HG03066 (cell line): Measurements from ENCODE around the gene CD86.
A peak's percentile ranks its signal among the peaks of the same experiment; 100 is the strongest.

Experiments
- ATAC-seq: cut with Tn5 transposase; IDR thresholded peaks from one replicate; pipeline ENCODE4 v1.9.1; 2021; ENCODE audit warnings: low read depth; ENCODE audit not compliant: unreplicated experiment

The CD86 gene

GRCh38 chr3:122058294-122058693 lies 3.1 kb downstream of the CD86 start:
- no peak for ATAC-seq

- no peak for ATAC-seq
Observed at GRCh38 chr3:122060040-122060698, 5.0 kb downstream of the CD86 start.

DNA sequence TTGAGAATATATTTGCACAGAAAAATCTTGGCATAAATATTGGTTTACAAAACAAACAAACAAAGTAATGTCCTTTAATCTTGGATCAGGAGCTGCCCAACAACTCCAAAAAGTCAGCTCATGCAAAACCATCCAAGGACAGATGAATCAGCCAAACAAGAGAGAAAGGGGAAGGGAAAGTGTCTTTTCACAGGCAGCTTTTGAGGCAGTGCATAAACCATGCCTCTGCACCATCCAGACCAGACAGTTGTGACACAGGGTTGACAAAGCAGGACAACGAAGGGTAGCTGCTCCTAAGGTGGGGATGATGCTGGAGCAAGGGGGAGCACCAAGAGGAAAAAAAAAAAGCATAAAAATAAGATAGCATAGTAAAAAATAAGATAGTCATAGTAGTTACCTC lies 8.7 kb downstream of the CD86 start:
- ATAC-seq: no peak

GRCh38 chr3:122064326-122064725 lies 9.2 kb downstream of the CD86 start:
- no peak for ATAC-seq

GRCh38 chr3:122066331-122067213 lies 11.4 kb downstream of the CD86 start:
- ATAC-seq: no peak

- peak; percentile 58 for ATAC-seq
Observed at GRCh38 chr3:122067214-122067550, 12.0 kb downstream of the CD86 start.

DNA sequence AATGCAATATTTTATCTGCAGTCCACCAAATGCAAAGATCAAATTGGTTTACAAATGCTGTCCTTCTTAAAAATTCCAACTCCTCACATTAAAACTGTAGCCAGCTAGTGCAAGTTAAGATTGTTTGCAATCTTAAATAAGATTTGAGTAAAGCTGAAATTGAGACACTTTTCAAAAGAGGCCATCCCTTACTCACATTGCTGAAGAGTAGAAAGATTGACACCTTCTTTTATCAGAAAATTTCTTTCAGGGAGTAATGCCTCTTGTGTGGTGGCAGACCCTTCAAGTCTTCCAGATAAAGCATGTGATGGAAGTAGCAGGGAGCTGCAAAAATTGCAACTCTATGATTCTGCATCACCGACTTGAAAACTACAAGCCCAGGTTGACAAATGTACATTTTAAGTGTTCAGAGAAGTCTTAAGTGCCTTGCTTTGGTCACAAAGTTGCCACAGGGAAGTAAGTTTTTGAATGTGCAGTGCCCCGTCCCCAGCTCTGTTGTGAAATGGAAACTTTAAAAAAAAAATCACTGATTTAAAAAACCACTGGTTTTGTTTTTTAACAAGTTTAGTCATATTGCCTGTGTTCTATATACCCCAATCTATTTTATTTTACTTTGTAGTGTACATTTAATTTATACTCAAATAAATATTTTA lies 12.6 kb downstream of the CD86 start:
- peak; percentile 51 for ATAC-seq

DNA sequence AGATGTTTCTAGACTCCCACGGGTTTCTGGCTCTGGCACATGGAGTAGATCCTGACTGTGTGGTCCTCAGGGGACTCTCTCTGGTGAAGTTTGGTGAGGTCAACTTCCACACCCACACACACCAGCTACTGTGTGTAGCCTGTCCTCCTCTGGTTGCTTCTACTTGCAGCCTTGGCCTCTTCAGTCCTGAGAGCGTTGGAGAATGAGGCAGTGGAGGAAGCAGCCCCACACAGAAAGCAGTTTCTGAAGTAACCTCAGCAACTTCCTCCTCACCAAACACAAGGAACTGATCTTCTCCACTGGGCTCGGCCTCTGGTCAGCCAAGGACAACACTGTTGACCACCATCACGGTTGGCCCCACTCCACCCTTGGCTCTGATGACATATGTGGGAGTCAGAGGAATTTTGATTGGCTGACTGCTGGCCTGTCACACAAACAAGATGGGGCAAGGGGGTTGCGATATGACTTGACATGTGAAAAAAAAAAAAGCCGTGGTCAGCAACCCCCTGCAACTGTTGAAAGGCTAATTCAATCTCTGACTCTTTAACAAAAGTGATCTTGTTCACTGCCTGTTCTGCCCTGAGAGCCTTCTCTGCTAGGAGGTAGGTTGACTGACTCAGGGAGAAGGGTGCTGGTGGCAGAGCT lies 19.6 kb downstream of the CD86 start:
- peak; percentile 51 for ATAC-seq

GRCh38 chr3:122076491-122077292 lies 21.5 kb downstream of the CD86 start:
- ATAC-seq: no peak

DNA sequence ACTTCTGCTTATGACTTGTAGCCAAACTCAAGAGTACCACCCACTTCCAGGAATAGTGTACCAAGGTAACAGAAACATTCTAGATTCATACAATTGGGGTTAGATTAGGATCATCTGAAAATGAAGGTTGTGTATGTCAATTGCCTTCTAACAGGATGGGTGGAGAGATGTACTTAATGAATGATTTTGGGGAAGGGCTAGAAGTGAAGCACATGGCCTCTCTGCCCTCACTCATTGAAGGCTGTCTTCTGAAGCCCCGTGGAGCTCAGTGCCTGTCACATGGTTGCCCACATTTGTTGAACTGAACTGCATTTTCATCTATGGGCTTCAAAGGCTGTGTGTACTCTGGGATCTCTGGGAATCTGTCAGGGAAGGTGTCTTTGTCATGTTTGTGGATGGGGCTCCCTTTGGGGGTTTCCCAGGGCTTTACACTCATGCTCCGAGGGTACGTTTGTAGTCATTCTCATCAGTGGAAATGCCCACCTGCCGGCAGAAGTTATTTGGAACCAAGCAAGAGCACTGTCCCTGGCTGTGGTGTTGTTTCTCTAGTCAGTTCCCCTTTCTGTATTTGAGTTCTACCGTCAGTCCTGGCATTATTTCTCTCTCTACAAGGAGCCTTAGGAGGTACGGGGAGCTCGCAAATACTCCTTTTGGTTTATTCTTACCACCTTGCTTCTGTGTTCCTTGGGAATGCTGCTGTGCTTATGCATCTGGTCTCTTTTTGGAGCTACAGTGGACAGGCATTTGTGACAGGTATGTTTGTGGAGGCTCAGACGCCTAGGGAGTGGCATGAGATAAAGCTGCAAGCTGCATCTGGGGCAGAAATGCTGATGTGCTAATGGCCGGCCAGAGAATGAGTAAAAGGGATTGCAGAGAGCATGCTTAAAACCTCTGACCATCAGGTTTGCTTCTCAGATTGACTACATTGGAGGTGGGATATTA lies 22.4 kb downstream of the CD86 start:
- no peak for ATAC-seq

DNA sequence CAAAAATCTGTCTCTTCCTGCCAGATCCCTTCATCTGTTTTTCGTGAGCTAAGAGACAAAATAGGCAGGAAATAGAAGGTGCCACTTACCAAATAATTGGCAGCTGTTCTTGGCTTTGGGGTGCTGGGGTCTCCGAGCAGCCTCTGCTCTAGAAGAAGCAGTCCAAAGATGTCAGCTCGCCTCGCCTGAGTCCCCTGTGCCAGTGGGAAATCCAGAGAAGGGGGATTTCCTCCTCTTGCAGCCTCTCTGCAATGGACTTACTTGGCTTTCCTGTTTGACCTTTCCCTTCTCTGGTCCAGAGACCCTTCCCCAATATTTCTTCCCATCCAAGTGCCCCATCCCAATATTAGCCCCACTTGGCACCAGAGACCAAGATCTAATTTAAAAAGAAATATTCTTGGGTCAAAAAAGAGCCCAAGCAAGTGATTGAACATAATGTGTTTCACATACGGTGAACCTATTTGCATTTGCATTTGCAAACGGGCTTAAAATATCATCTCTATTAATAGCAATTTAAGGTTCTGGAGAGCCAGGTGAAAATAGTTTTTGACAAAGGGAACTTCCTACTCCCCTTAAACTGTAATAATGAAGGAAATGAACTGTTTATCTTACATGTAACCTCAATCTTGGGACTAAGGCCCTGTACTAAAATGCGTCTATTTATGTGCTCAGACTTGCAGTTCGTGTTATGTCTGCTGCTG lies 23.2 kb downstream of the CD86 start:
- no peak for ATAC-seq

- no peak for ATAC-seq
Observed at GRCh38 chr3:122079524-122080206, 24.5 kb downstream of the CD86 start.

DNA sequence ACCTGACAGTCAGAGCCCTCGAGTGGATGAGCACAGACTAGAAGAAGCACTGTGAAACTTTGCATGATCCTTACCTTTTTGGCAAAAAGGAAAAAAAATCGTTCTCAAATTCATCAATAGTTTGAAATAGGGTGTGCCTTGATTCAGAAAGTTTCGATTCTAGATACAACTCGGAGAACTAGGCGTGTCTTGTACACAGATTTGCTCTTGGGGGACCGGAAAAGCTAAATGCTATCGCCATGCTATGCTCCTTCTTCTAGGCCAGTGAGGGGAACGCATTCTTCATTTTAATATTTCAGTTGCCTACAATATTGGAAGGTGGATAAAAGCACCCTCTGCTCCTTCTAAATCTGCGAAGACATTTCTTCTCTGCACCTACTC lies 25.0 kb downstream of the CD86 start:
- ATAC-seq: no peak

- peak; percentile 36 for ATAC-seq
Observed at GRCh38 chr3:122081543-122082247, 26.5 kb downstream of the CD86 start.

DNA sequence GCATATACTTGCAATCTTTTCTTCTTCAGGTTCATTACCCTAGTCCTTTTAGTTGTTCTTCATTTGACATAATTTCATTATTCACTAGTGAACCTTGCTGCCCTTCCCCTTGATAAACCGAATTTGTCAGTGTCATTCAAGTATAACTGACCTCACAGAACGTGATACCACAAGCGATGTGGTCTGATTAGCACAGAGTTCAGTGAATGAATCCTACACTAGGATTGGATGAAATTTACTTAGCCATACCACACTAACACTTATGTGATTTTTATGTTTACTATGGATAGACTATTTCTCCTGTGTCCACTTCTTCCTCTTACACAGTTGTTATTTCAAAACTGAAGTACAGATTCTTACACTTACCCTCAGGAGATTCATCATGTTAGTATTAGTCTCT lies 27.2 kb downstream of the CD86 start:
- ATAC-seq: no peak

- no peak for ATAC-seq
Observed at GRCh38 chr3:122084799-122085198, 29.6 kb downstream of the CD86 start.

GRCh38 chr3:122085673-122086072 lies 30.5 kb downstream of the CD86 start:
- no peak for ATAC-seq

DNA sequence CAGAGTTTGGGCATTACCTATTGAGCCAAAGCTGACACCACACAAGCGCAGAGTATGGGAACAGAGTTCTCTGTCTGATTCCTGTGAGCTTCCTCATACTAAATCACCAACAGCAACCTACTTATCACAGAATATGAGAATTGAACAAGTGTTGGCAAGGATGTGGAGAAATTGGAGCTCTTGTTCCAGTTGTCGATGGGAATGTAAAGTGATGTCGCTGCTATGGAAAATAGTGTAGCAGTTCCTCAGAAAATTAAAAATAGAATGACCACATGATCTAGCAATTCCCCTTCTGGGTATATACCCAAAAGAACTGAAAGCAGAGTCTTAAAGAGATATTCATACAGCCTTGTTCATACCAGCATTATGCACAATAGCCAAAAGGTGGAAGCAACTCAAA lies 33.4 kb downstream of the CD86 start:
- no peak for ATAC-seq
